ENCODE measurements around the gene DAPK2.

Gene DAPK2

GRCh38 chr15:63943829-63944680, 102.2 kb downstream of the DAPK2 start:
- no peak for DNase-seq (ENCODE audit: low spot score)

- no peak for DNase-seq (ENCODE audit: low spot score)
These were observed 103.6 kb downstream of the DAPK2 start for GRCh38 chr15:63942486-63943365.

- DNase-seq (ENCODE audit: low spot score), result no peak
These were observed 104.4 kb downstream of the DAPK2 start for GRCh38 chr15:63941698-63942465.

- DNase-seq (ENCODE audit: low spot score), result no peak
These were observed 105.2 kb downstream of the DAPK2 start for GRCh38 chr15:63940966-63941620.

GRCh38 chr15:63939531-63940130, 106.7 kb downstream of the DAPK2 start:
- DNase-seq (ENCODE audit: low spot score), result no peak

GRCh38 chr15:63938486-63939061, 107.7 kb downstream of the DAPK2 start:
- no peak for DNase-seq (ENCODE audit: low spot score)

GRCh38 chr15:63933522-63933921, 112.8 kb downstream of the DAPK2 start:
- no peak for DNase-seq (ENCODE audit: low spot score)

- DNase-seq (ENCODE audit: low spot score), result no peak
These were observed 114.7 kb downstream of the DAPK2 start for GRCh38 chr15:63931556-63931955.

- DNase-seq (ENCODE audit: low spot score), result no peak
These were observed 116.3 kb downstream of the DAPK2 start for GRCh38 chr15:63930034-63930433.

GRCh38 chr15:63928185-63928842, 118.0 kb downstream of the DAPK2 start:
- no peak for DNase-seq (ENCODE audit: low spot score)

GRCh38 chr15:63923993-63924950, 122.0 kb downstream of the DAPK2 start:
- DNase-seq (ENCODE audit: low spot score), result no peak

- DNase-seq (ENCODE audit: low spot score), result no peak
These were observed 123.4 kb downstream of the DAPK2 start for GRCh38 chr15:63922916-63923315.

- no peak for DNase-seq (ENCODE audit: low spot score)
These were observed 123.9 kb downstream of the DAPK2 start for GRCh38 chr15:63922261-63922904.

- DNase-seq (ENCODE audit: low spot score), result no peak
These were observed 125.6 kb downstream of the DAPK2 start for GRCh38 chr15:63920504-63921175.

- DNase-seq (ENCODE audit: low spot score), result no peak
These were observed 127.4 kb downstream of the DAPK2 start for GRCh38 chr15:63918901-63919348.

GRCh38 chr15:63918317-63918672, 128.0 kb downstream of the DAPK2 start:
- DNase-seq (ENCODE audit: low spot score), result no peak

- DNase-seq (ENCODE audit: low spot score), result no peak
These were observed 128.5 kb downstream of the DAPK2 start for GRCh38 chr15:63917588-63918316.
